Measurements from ENCODE around the gene UTP15.

The UTP15 gene

DNA sequence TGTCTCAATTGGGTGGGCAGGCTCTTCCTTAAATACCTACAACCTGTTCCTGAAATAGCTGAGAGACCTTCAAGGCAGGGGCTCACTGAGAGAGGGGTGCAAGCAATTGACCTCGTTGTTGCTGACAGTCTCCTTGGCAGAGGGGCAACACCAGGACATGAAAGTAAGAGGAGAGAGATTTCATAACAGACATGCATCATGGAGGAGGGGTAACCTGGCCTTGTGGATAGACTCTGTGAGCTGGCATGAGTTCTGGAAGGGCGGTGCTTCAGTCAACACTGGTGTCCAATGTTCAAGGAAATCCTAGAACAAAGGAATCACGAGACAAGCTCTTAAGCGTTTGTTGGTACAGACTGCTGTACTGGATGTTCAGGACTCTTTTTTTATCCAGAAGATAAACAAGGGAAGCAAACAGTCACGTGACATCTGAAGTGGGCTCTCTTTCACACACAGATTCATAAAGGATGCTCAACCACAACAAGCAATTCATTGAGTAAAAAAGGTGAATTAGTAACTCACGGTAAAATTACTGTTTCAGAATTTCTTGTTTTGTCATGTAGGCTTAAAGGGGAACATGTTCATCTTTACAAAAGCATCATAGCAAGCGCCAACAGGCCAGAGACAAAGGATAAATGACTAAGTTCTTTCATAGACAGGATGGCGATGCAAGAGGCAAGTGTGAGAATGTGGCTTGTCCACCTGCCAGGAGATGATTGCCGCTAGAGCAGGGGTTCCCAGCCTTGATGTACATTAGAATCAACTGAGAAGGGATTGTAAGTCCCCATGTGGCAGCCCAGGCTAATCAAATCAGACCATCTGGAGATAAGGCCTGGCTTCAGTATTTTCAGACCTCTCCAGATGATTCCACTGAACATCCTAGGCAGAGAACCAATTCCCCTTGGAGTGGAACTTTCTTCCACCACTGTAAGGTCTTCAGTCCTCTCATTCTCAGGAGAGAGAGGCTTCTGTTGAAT, 20.8 kb upstream of the UTP15 start:
- no peak for TF ChIP-seq POLR2A (IDR thresholded peaks at IDR 0.05; ENCODE audit: low read length)
- TF ChIP-seq GATA1 (IDR thresholded peaks at IDR 0.05; ENCODE audit: low read depth, low read length) = no peak
- DNase-seq = no peak

DNA sequence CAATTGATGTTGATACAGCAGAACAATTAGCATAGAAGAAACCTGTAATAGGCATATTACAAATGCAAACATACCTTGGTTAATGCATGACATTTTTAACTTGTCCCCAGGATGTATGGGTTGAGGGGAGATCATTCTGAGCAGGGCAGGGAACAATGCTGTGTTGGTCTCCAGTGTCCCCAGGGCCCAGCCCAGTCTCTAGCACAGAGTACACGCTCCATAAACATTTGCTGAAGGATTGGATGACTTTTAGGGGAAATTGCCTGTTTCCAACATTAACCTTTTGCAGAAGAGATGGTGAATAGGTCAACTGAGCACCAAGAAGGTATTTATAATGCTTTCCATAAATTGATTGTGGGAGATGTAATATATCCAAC, 20.2 kb upstream of the UTP15 start:
- no peak for TF ChIP-seq POLR2A (IDR thresholded peaks at IDR 0.05; ENCODE audit: low read length)
- no peak for TF ChIP-seq GATA1 (IDR thresholded peaks at IDR 0.05; ENCODE audit: low read depth, low read length)
- DNase-seq = no peak

- TF ChIP-seq GATA1 (IDR thresholded peaks at IDR 0.05; ENCODE audit: low read depth, low read length) = no peak
- no peak for TF ChIP-seq POLR2A (IDR thresholded peaks at IDR 0.05; ENCODE audit: low read length)
- DNase-seq = no peak
These were observed 15.5 kb upstream of the UTP15 start for GRCh38 chr5:73550016-73550415.

DNA sequence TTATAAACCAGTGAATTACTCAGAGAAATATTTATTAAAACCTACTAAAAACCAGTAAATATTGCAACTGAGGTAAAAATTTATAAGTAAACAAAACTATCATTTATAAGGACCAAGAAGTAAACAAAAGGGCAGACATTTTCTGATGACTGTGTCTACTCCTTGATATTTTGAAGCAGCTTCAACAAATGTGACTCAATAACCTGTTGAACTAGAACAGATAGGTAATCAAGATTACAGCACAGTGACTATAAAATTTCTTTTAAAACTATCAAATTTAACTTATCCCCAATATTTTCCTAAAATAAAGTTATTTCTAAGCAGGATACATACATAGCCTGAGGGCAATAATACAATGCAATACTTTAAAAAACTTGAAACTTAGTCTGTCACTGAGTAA, 12.9 kb upstream of the UTP15 start:
- no peak for DNase-seq
- TF ChIP-seq GATA1 (IDR thresholded peaks at IDR 0.05; ENCODE audit: low read depth, low read length) (no peak), POLR2A (IDR thresholded peaks at IDR 0.05; ENCODE audit: low read length) (no peak)

- TF ChIP-seq GATA1 (IDR thresholded peaks at IDR 0.05; ENCODE audit: low read depth, low read length) (no peak), POLR2A (IDR thresholded peaks at IDR 0.05; ENCODE audit: low read length) (no peak)
- DNase-seq = peak; percentile 5 to 17
These were observed 6.6 kb upstream of the UTP15 start for GRCh38 chr5:73558950-73559349.

GRCh38 chr5:73564018-73564417, 1.5 kb upstream of the UTP15 start:
- no peak for TF ChIP-seq GATA1 (IDR thresholded peaks at IDR 0.05; ENCODE audit: low read depth, low read length)
- no peak for TF ChIP-seq POLR2A (IDR thresholded peaks at IDR 0.05; ENCODE audit: low read length)
- DNase-seq = peak in 1 of 2 experiments; percentile 26

DNA sequence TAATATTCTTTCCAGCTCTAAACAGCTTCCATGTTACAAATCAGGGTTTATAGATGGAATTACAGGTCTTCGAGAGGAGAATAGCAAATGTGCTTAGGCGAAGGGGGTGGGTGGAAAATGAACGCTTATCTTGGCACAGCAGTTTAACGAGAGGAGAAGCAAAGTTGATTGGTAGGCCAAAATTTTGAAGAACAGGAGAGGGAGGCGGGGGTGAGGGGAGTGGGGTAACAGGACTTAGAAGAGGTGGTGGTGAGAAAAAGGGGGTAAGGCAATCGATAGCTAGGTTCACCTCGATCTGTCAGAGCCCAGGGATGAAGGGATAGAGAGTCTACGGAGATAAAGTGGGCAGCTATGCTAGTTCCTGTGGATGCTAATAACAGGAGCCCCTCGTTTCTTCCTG, 868 bp upstream of the UTP15 start:
- peak; percentile 85 to 90 for DNase-seq
- TF ChIP-seq POLR2A (IDR thresholded peaks at IDR 0.05; ENCODE audit: low read length) = no peak
- TF ChIP-seq GATA1 (IDR thresholded peaks at IDR 0.05; ENCODE audit: low read depth, low read length) = no peak

GRCh38 chr5:73565969-73566547, 515 bp downstream of the UTP15 start:
- peak in 1 of 2 experiments; percentile 56 for DNase-seq
- no peak for TF ChIP-seq POLR2A (IDR thresholded peaks at IDR 0.05; ENCODE audit: low read length)
- TF ChIP-seq GATA1 (IDR thresholded peaks at IDR 0.05; ENCODE audit: low read depth, low read length) = no peak

- no peak for DNase-seq
- TF ChIP-seq POLR2A (IDR thresholded peaks at IDR 0.05; ENCODE audit: low read length) (no peak), GATA1 (IDR thresholded peaks at IDR 0.05; ENCODE audit: low read depth, low read length) (no peak)
These were observed 17.0 kb downstream of the UTP15 start for GRCh38 chr5:73582285-73583145.

DNA sequence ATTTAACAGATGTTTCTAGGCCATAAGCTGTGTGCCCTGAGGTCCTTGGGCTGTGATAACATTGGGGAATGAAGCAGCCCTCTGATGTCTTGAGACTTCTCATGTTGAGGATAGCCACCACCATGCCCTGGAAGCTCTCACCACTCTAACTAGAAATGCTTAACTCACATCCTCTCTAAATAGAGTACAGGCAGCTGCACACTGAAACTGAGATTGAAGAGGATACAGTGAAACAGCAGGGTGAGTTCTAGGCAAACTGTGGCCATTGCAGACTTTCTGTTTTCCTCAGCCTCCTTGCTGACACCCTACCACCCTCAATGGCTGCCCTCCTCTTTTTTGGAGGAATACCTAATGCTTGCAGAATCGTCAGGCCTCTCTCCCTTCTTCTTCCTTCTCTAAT, 22.4 kb downstream of the UTP15 start:
- TF ChIP-seq GATA1 (IDR thresholded peaks at IDR 0.05; ENCODE audit: low read depth, low read length) = no peak
- TF ChIP-seq POLR2A (IDR thresholded peaks at IDR 0.05; ENCODE audit: low read length) = no peak
- DNase-seq = no peak

GRCh38 chr5:73591102-73591695, 25.7 kb downstream of the UTP15 start:
- peak; percentile 77 to 87 for DNase-seq
- TF ChIP-seq POLR2A (IDR thresholded peaks at IDR 0.05; ENCODE audit: low read length) = no peak
- no peak for TF ChIP-seq GATA1 (IDR thresholded peaks at IDR 0.05; ENCODE audit: low read depth, low read length)

DNA sequence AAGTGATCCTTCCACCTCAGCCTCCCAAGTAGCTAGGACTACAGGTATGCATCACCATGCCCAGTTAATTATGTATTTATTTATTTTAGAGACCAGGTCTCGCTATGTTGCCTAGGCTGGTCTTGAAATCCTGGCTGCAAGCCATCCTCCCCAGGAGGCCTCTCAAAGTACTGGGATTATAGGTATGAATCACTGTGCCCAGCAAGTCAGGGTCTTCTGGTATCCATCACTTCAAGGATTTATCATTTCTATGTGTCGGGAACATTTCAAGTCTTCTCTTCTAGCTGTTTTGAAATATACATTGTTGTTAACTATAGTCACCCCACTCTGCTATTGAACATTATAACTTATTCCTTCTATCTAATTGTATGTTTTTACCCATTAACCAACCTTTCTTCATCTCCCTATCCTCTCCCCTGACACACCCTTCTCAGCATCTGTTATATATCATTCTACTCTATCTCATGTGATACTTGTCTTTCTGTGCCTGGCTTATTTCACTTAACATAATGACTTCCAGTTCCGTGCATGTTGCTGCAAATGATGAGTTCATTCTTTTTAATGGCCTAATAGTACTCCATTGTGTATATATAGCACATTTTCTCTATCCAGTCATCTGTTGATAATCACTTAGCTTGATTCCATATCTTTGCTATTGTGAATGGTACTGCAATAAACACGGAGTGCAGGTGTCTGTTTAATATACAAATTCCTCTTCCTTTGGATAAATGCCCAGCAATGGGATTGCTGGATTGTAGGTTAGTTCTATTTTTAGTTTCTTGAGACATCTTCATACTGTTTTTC, 26.4 kb downstream of the UTP15 start:
- no peak for DNase-seq

GRCh38 chr5:73592551-73592950, 27.0 kb downstream of the UTP15 start:
- no peak for DNase-seq
- TF ChIP-seq POLR2A (IDR thresholded peaks at IDR 0.05; ENCODE audit: low read length) = no peak

More for the DNA sequence above, 26.4 kb downstream of the UTP15 start:
- no peak for TF ChIP-seq POLR2A (IDR thresholded peaks at IDR 0.05; ENCODE audit: low read length)
- TF ChIP-seq GATA1 (IDR thresholded peaks at IDR 0.05; ENCODE audit: low read depth, low read length) = no peak
